ENCODE data around the gene IGFLR1. TPM values are rescaled to one million over a fixed set of nuclear protein-coding genes. Genes with fewer than 3 reads are reported as not detected.
A peak's percentile ranks its signal among the peaks of the same experiment; 100 is the strongest.

IGFLR1 gene
- total RNA-seq, 4 donors from 2014 or later: 5.2 to 6.1 (median 5.9) TPM

DNA sequence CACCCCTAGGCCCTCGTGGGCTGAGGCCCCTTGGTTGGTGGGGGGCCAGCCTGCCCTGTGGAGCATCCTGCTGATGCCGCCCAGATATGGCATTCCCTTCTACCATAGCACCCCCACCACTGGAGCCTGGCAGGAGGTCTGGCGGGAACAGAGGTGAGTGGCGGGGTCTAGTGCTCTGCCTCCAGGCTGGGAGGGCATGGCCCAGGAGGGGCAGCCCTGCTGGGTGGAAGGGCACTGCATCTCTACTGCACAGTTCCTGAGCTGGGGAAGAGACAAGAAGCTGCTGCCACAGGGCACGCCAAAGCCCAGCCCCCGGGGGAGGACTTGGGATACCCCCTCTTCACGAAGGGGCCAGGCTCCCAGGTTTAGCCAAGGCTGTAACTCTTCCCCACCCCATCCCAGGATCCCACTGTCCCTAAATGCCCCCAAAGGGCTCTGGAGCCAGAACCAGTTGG is 26.9 kb downstream of the IGFLR1 start:
- H3K4me1 ChIP-seq: peaks cover 18 to 23% of the 10 kb centered on the region in 2 donors
- TF ChIP-seq, protein P1, sequence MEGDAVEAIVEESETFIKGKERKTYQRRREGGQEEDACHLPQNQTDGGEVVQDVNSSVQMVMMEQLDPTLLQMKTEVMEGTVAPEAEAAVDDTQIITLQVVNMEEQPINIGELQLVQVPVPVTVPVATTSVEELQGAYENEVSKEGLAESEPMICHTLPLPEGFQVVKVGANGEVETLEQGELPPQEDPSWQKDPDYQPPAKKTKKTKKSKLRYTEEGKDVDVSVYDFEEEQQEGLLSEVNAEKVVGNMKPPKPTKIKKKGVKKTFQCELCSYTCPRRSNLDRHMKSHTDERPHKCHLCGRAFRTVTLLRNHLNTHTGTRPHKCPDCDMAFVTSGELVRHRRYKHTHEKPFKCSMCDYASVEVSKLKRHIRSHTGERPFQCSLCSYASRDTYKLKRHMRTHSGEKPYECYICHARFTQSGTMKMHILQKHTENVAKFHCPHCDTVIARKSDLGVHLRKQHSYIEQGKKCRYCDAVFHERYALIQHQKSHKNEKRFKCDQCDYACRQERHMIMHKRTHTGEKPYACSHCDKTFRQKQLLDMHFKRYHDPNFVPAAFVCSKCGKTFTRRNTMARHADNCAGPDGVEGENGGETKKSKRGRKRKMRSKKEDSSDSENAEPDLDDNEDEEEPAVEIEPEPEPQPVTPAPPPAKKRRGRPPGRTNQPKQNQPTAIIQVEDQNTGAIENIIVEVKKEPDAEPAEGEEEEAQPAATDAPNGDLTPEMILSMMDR (IDR thresholded peaks at IDR 0.05): no peak
- TF ChIP-seq POLR2A (IDR thresholded peaks at IDR 0.05): no peak
- peak overlapping the region in 1 of 3 donors; percentile 88 for H3K4me3 ChIP-seq (replicated peaks in 1 of 3)
- no peaks in the 10 kb centered on the region for H3K27me3 ChIP-seq
- no peak for DNase-seq
- H3K36me3 ChIP-seq: no peaks in the 10 kb centered on the region
- intact Hi-C loops (cut with DNase I): loop anchor here (5.0 kb wide), 1 partner anchor 168 kb away; the partner anchor contains the start of gene TMEM147
- WGBS, 2 donors: 67 to 82% methylated on average over 1 to 6 of the region's 7 CpGs
- no peak overlapping the region for H3K27ac ChIP-seq
- no peaks in the 10 kb centered on the region for H3K9me3 ChIP-seq

DNA sequence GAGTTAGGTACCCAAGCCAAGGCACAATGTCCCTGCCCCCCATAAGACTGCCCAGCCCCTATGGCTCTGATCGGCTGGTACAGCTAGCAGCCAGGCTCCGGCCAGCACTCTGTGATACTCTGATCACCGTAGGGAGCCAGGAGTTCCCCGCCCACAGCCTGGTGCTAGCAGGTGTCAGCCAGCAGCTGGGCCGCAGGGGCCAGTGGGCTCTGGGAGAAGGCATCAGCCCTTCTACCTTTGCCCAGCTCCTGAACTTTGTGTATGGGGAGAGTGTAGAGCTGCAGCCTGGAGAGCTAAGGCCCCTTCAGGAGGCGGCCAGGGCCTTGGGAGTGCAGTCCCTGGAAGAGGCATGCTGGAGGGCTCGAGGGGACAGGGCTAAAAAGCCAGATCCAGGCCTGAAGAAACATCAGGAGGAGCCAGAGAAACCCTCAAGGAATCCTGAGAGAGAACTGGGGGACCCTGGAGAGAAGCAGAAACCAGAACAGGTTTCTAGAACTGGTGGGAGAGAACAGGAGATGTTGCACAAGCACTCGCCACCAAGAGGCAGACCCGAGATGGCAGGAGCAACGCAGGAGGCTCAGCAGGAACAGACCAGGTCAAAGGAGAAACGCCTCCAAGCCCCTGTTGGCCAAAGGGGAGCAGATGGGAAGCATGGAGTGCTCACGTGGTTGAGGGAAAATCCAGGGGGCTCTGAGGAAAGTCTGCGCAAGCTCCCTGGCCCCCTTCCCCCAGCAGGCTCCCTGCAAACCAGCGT is 27.5 kb downstream of the IGFLR1 start:
- TF ChIP-seq, protein P1 (IDR thresholded peaks at IDR 0.05): no peak
- no peak for TF ChIP-seq POLR2A (IDR thresholded peaks at IDR 0.05)
- 76 to 77% methylated on average over 14 of the region's 14 CpGs for WGBS, 2 donors
- H3K9me3 ChIP-seq: no peaks in the 10 kb centered on the region
- no peak for DNase-seq
- no peak overlapping the region for H3K27ac ChIP-seq
- H3K27me3 ChIP-seq: no peaks in the 10 kb centered on the region
- no peak overlapping the region for H3K4me3 ChIP-seq (replicated peaks in 1 of 3)
- peaks cover 18 to 22% of the 10 kb centered on the region in 2 donors for H3K4me1 ChIP-seq
- no peaks in the 10 kb centered on the region for H3K36me3 ChIP-seq
- intact Hi-C loops (cut with DNase I): loop anchor here (5.0 kb wide), 1 partner anchor 167 kb away; the partner anchor contains the start of gene TMEM147

DNA sequence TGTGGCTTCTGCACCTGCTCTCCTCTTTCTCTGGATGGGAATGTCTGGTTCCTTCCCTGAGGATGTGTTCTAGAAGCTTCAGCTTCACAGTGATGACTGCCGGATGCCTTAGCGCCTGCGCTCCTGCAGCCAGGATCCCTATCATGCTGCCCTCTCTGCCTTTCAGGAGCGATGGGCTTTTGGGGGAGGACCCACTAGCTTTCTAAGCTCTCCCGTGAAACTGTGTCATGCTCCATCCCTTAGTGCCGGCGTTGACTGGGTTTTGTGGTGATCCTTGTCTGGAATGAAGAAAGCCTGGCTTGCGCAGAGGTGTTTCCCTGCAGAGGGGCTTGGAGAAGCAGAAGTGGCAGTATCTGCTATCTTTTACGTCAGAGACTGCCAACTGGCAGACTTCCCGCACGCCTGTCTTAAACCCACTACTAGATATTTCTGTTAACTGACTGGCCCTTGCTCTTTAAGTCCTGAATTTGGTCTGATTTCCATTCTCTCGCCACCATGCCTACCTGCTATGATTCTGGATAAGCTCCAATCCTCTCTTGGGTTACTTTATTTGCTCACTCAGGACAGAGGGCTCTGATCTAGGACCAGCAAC is 28.3 kb downstream of the IGFLR1 start:
- no peak for DNase-seq
- TF ChIP-seq, protein P1 (IDR thresholded peaks at IDR 0.05): no peak
- no peak for TF ChIP-seq POLR2A (IDR thresholded peaks at IDR 0.05)
- intact Hi-C loops (cut with DNase I): no loop called here
- 82 to 83% methylated on average over 12 of the region's 12 CpGs for WGBS, 2 donors
- no peaks in the 10 kb centered on the region for H3K36me3 ChIP-seq
- H3K27ac ChIP-seq: no peak overlapping the region
- H3K4me3 ChIP-seq (replicated peaks in 1 of 3): no peak overlapping the region
- H3K27me3 ChIP-seq: no peaks in the 10 kb centered on the region
- peaks cover 14 to 15% of the 10 kb centered on the region in 2 donors for H3K4me1 ChIP-seq
- no peaks in the 10 kb centered on the region for H3K9me3 ChIP-seq

DNA sequence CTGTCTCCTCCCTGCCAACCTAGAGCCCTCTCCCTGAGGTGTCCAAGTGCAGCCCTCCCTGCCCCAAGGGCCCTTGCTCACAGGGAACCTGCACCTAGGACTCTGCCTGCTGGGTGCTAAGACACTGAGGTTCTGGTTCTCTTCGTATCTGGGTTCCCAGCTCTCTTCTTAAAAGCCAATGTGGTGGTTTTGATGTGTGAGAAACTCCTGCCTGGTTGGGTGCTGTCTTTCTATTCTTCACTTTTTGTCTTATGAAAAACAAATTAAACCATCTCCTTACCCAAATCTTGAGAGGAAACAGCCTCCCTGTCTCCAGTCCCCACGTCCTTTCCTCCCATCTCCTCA is 28.8 kb downstream of the IGFLR1 start:
- H3K27me3 ChIP-seq: no peaks in the 10 kb centered on the region
- H3K9me3 ChIP-seq: no peaks in the 10 kb centered on the region
- H3K4me1 ChIP-seq: peaks cover 10% of the 10 kb centered on the region in 2 donors
- H3K36me3 ChIP-seq: no peaks in the 10 kb centered on the region
- H3K27ac ChIP-seq: no peak overlapping the region
- intact Hi-C loops (cut with DNase I): no loop called here
- WGBS, 2 donors: 81 to 84% methylated on average over 2 of the region's 2 CpGs
- TF ChIP-seq, protein P1 (IDR thresholded peaks at IDR 0.05): no peak
- TF ChIP-seq POLR2A (IDR thresholded peaks at IDR 0.05): no peak
- no peak overlapping the region for H3K4me3 ChIP-seq (replicated peaks in 1 of 3)
- no peak for DNase-seq

Data from thyroid gland (tissue), 4 donors.